ENCODE measurements around the gene CARHSP1. TPM values are rescaled to one million over a fixed set of nuclear protein-coding genes. Genes with fewer than 3 reads are reported as not detected.

Gene CARHSP1
- total and polyA plus RNA-seq, 9 donors, result 53.2 to 102 (median 81.7) TPM

- peak; percentile 72 to 81 (median 78) for DNase-seq
- H3K27ac ChIP-seq, result peak overlapping the region; percentile 77 to 88
- peaks cover 21% of the 10 kb centered on the region for H3K4me1 ChIP-seq (ENCODE audit: insufficient read depth)
Observed at GRCh38 chr16:8867216-8867931, 1.4 kb downstream of the CARHSP1 start.

GRCh38 chr16:8866884-8867215, 2.0 kb downstream of the CARHSP1 start:
- Histone ChIP-seq H3K36me3 (no peaks in the 10 kb centered on the region), H3K4me1 (ENCODE audit: insufficient read depth) (peaks cover 23% of the 10 kb centered on the region), H3K27ac (peak overlapping the region; percentile 77 to 88), H3K27me3 (no peaks in the 10 kb centered on the region), H3K4me3 (peak overlapping the region; percentile 81), H3K9me3 (no peaks in the 10 kb centered on the region)
- intact Hi-C loops (cut with DNase I), result loop anchor here in 1 of 4 donors (5.0 kb wide), 1 partner anchor 240 kb away; no protein-coding TSS in a partner anchor
- DNase-seq, result peak in 3 of 5 donors; percentile 35 to 59 (median 55)
- WGBS, 3 donors, result 1 to 6% (median 5%) methylated on average over 16 of the region's 16 CpGs
- TF ChIP-seq CTCF (IDR thresholded peaks at IDR 0.05), result no peak
- no peak for TF ChIP-seq EP300 (IDR thresholded peaks at IDR 0.05)
- TF ChIP-seq POLR2A (IDR thresholded peaks at IDR 0.05), result no peak

More at GRCh38 chr16:8867216-8867931, 1.4 kb downstream of the CARHSP1 start:
- Histone ChIP-seq H3K36me3 (no peaks in the 10 kb centered on the region), H3K9me3 (no peaks in the 10 kb centered on the region), H3K4me3 (peak overlapping the region; percentile 81), H3K27me3 (no peaks in the 10 kb centered on the region)
- no peak for TF ChIP-seq POLR2A (IDR thresholded peaks at IDR 0.05)
- TF ChIP-seq EP300 (IDR thresholded peaks at IDR 0.05), result no peak
- no peak for TF ChIP-seq CTCF (IDR thresholded peaks at IDR 0.05)
- 1 to 2% (median 2%) methylated on average over 35 of the region's 35 CpGs for WGBS, 3 donors
- intact Hi-C loops (cut with DNase I), result loop anchor here in 1 of 4 donors (5.0 kb wide), 1 partner anchor 240 kb away; no protein-coding TSS in a partner anchor

- TF ChIP-seq POLR2A (IDR thresholded peaks at IDR 0.05), result peak; percentile 53
- TF ChIP-seq CTCF (IDR thresholded peaks at IDR 0.05), result no peak
- TF ChIP-seq EP300 (IDR thresholded peaks at IDR 0.05), result no peak
- H3K4me1 ChIP-seq (ENCODE audit: insufficient read depth), result peaks cover 25% of the 10 kb centered on the region
- H3K27me3 ChIP-seq, result no peaks in the 10 kb centered on the region
- H3K27ac ChIP-seq, result peak overlapping the region; percentile 77 to 88
- no peaks in the 10 kb centered on the region for H3K9me3 ChIP-seq
- peak overlapping the region; percentile 81 for H3K4me3 ChIP-seq
- peak; percentile 78 to 84 (median 80) for DNase-seq
- 6 to 15% (median 8%) methylated on average over 28 to 30 of the region's 30 CpGs for WGBS, 3 donors
- no peaks in the 10 kb centered on the region for H3K36me3 ChIP-seq
- intact Hi-C loops (cut with DNase I), result loop anchor here in 1 of 4 donors (5.0 kb wide), 1 partner anchor 241 kb away; no protein-coding TSS in a partner anchor
Observed at GRCh38 chr16:8866118-8866883, 2.5 kb downstream of the CARHSP1 start.

- Histone ChIP-seq H3K9me3 (no peaks in the 10 kb centered on the region), H3K4me3 (no peak overlapping the region), H3K4me1 (ENCODE audit: insufficient read depth) (peaks cover 27% of the 10 kb centered on the region), H3K36me3 (no peaks in the 10 kb centered on the region), H3K27me3 (no peaks in the 10 kb centered on the region), H3K27ac (peak overlapping the region in 1 of 2 donors; percentile 17)
- no peak for DNase-seq
- intact Hi-C loops (cut with DNase I), result loop anchor here in 1 of 4 donors (5.0 kb wide), 1 partner anchor 242 kb away; no protein-coding TSS in a partner anchor
- TF ChIP-seq CTCF (IDR thresholded peaks at IDR 0.05) (no peak), POLR2A (IDR thresholded peaks at IDR 0.05) (no peak), EP300 (IDR thresholded peaks at IDR 0.05) (no peak)
- 78 to 85% (median 80%) methylated on average over 14 of the region's 14 CpGs for whole genome bisulfite sequencing, 3 donors
Observed at GRCh38 chr16:8865145-8865882, 3.5 kb downstream of the CARHSP1 start.
